Smooth muscle cell (in vitro differentiated cells): ENCODE measurements around the gene PTPRD. TPM values are rescaled to one million over a fixed set of nuclear protein-coding genes. Genes with fewer than 3 reads are reported as not detected.
A peak's percentile ranks its signal among the peaks of the same experiment; 100 is the strongest.

Experiments used
- DNase-seq: peaks from one replicate; lab custom pipeline; 2025; ENCODE audit not compliant: unreplicated experiment; lab: John Stamatoyannopoulos, UW
- H2AFZ ChIP-seq: fragments of 200-600 bp; sonication (generic); 2 replicates; pipeline ENCODE4 v1.6.0; 2016; ENCODE audit warnings: antibody characterized with exemption, low read depth, mild to moderate bottlenecking
- H3F3A ChIP-seq: fragments of 200-600 bp; sonication (generic); 2 replicates; pipeline ENCODE4 v1.6.0; 2017; ENCODE audit warnings: antibody characterized with exemption, low read depth
- H3K27ac ChIP-seq: fragments of 200-600 bp; sonication (generic); 2 replicates; pipeline ENCODE4 v1.5.1; 2016; ENCODE audit warnings: low read depth, mild to moderate bottlenecking
- H3K27me3 ChIP-seq: fragments of 200-600 bp; sonication (generic); 2 replicates; pipeline ENCODE4 v1.6.1; 2016; ENCODE audit warnings: low read depth, mild to moderate bottlenecking
- H3K36me3 ChIP-seq: fragments of 200-600 bp; sonication (generic); 2 replicates; pipeline ENCODE4 v1.5.1; 2016; ENCODE audit warnings: low read depth
- H3K4me1 ChIP-seq: fragments of 200-600 bp; sonication (generic); 2 replicates; pipeline ENCODE4 v1.5.1; 2016; ENCODE audit warnings: low read depth
- H3K4me2 ChIP-seq: fragments of 200-600 bp; sonication (generic); 2 replicates; pipeline ENCODE4 v1.6.0; 2016; ENCODE audit warnings: mild to moderate bottlenecking
- H3K4me3 ChIP-seq: fragments of 200-600 bp; sonication (generic); 2 replicates; pipeline ENCODE4 v1.5.1; 2016; ENCODE audit warnings: mild to moderate bottlenecking
- H3K79me2 ChIP-seq: fragments of 200-600 bp; sonication (generic); 2 replicates; pipeline ENCODE4 v1.6.0; 2016; ENCODE audit warnings: low read depth, mild to moderate bottlenecking
- H3K9ac ChIP-seq: fragments of 200-600 bp; sonication (generic); 2 replicates; pipeline ENCODE4 v1.6.0; 2016; ENCODE audit warnings: low read depth
- H3K9me3 ChIP-seq: fragments of 200-600 bp; sonication (generic); replicated peaks from 2 replicates; pipeline ENCODE4 v1.5.1; 2016; ENCODE audit warnings: low read depth
- H4K20me1 ChIP-seq: fragments of 200-600 bp; sonication (generic); 2 replicates; pipeline ENCODE4 v1.6.0; 2016; ENCODE audit warnings: low read depth
- CTCF ChIP-seq: fragments of 200-600 bp; sonication (generic); IDR thresholded peaks from 2 replicates; pipeline ENCODE4 v1.5.1; 2017; ENCODE audit warnings: borderline replicate concordance, mild to moderate bottlenecking, antibody characterized with exemption; ENCODE audit not compliant: insufficient read depth, poor library complexity, severe bottlenecking
- WGBS: methylation state at CpG from one replicate; pipeline ENCODE4 v1.1.7; 2016; ENCODE audit warnings: low lambda C conversion rate; 5-methylcytosine and 5-hydroxymethylcytosine counted together
- polyA plus RNA-seq: library from polyadenylated mRNA; unstranded; fragments of >200 nt; fragmentation: Nextera tagmentation; extraction: Ambion mirVana; gene quantifications from 2 replicates; pipeline ENCODE4 v1.2.1, GENCODE V29; 2016
- total RNA-seq: library from RNA; depleted of rRNA; stranded (reverse); fragments of >200 nt; gene quantifications from 2 replicates; pipeline ENCODE4 v1.2.3, GENCODE V29; 2014

Gene PTPRD
- total and polyA plus RNA-seq, 2 experiments from 2014 or later: 6.5 to 61.0 TPM

- peak overlapping the region; percentile 10 for H3K27ac ChIP-seq
- peaks cover 19% of the 10 kb centered on the region for H3K79me2 ChIP-seq
- no peak overlapping the region for H3K9ac ChIP-seq
- peak overlapping the region; percentile 55 for H3K4me2 ChIP-seq
- no peak for TF ChIP-seq CTCF
- no peaks in the 10 kb centered on the region for H3K9me3 ChIP-seq
- H4K20me1 ChIP-seq: no peaks in the 10 kb centered on the region
- peaks cover 14% of the 10 kb centered on the region for H3K4me1 ChIP-seq
- no peaks in the 10 kb centered on the region for H3K27me3 ChIP-seq
- H3K36me3 ChIP-seq: no peaks in the 10 kb centered on the region
- 59% methylated on average over 2 of the region's 2 CpGs for WGBS
- H3F3A ChIP-seq: no peaks in the 10 kb centered on the region
- DNase-seq: no peak
- H2AFZ ChIP-seq: no peak overlapping the region
- H3K4me3 ChIP-seq: no peak overlapping the region
Measured at GRCh38 chr9:8649160-8649559, 1963.6 kb downstream of the PTPRD start.

GRCh38 chr9:8648271-8648845 lies 1964.4 kb downstream of the PTPRD start:
- no peak for TF ChIP-seq CTCF
- H3K4me1 ChIP-seq: peaks cover 14% of the 10 kb centered on the region
- H3K4me3 ChIP-seq: no peak overlapping the region
- peaks cover 19% of the 10 kb centered on the region for H3K79me2 ChIP-seq
- no peaks in the 10 kb centered on the region for H3K27me3 ChIP-seq
- no peak overlapping the region for H3K9ac ChIP-seq
- no peaks in the 10 kb centered on the region for H4K20me1 ChIP-seq
- WGBS: 63% methylated on average over 2 of the region's 2 CpGs
- H3K27ac ChIP-seq: peak overlapping the region; percentile 33
- H3K36me3 ChIP-seq: no peaks in the 10 kb centered on the region
- H3F3A ChIP-seq: no peaks in the 10 kb centered on the region
- DNase-seq: no peak
- H2AFZ ChIP-seq: no peak overlapping the region
- H3K4me2 ChIP-seq: peak overlapping the region; percentile 55
- H3K9me3 ChIP-seq: no peaks in the 10 kb centered on the region

- WGBS: 93% methylated on average over 6 of the region's 6 CpGs
- no peak overlapping the region for H3K9ac ChIP-seq
- H3K27me3 ChIP-seq: no peaks in the 10 kb centered on the region
- no peak overlapping the region for H2AFZ ChIP-seq
- H3K9me3 ChIP-seq: no peaks in the 10 kb centered on the region
- H3K27ac ChIP-seq: peak overlapping the region; percentile 33
- no peak for DNase-seq
- no peak overlapping the region for H3K4me3 ChIP-seq
- no peak for TF ChIP-seq CTCF
- H3K79me2 ChIP-seq: peaks cover 19% of the 10 kb centered on the region
- H3K36me3 ChIP-seq: no peaks in the 10 kb centered on the region
- H4K20me1 ChIP-seq: no peaks in the 10 kb centered on the region
- H3K4me1 ChIP-seq: peaks cover 13% of the 10 kb centered on the region
- H3K4me2 ChIP-seq: peak overlapping the region; percentile 19
- H3F3A ChIP-seq: no peaks in the 10 kb centered on the region
Measured at GRCh38 chr9:8647824-8648223, 1965.0 kb downstream of the PTPRD start.

- Histone ChIP-seq H3K4me3 (no peak overlapping the region), H3K79me2 (peaks cover 15% of the 10 kb centered on the region), H2AFZ (no peak overlapping the region), H3K27ac (no peak overlapping the region), H3F3A (no peaks in the 10 kb centered on the region), H3K4me2 (no peak overlapping the region), H3K9ac (no peak overlapping the region), H3K36me3 (no peaks in the 10 kb centered on the region), H3K9me3 (no peaks in the 10 kb centered on the region), H3K27me3 (no peaks in the 10 kb centered on the region), H3K4me1 (no peaks in the 10 kb centered on the region), H4K20me1 (no peaks in the 10 kb centered on the region)
- no peak for TF ChIP-seq CTCF
- no peak for DNase-seq
- 98% methylated on average over 10 of the region's 10 CpGs for WGBS
Measured at GRCh38 chr9:8644571-8644970, 1968.2 kb downstream of the PTPRD start.
